Uterus (tissue), 4 donors: ENCODE data around the gene HIPK4. TPM values are rescaled to one million over a fixed set of nuclear protein-coding genes. Genes with fewer than 3 reads are reported as not detected.

Experiments
- DNase-seq, 2 donors: peaks; one replicate each; pipeline ENCODE4 v3.0.0-alpha.2; 2019 to 2020
- H3K27ac ChIP-seq, 2 donors: fragments of 200-600 bp; sonication (generic); 1 replicate in 1 of 2; 2 replicates in 1 of 2; pipeline ENCODE4 v1.5.1; 2016 to 2018
- H3K27me3 ChIP-seq, 2 donors: fragments of 200-600 bp; sonication (generic); one replicate each; pipeline ENCODE4 v1.5.1; 2018 to 2019; ENCODE audit warnings: control low read depth in 1 of 2
- H3K36me3 ChIP-seq, 2 donors: fragments of 200-600 bp; sonication (generic); one replicate each; pipeline ENCODE4 v1.5.1; 2019; ENCODE audit warnings: control low read depth in 1 of 2
- H3K4me1 ChIP-seq, 2 donors: fragments of 200-600 bp; sonication (generic); one replicate each; pipeline ENCODE4 v1.5.1; 2018 to 2019; ENCODE audit warnings: control low read depth in 1 of 2
- H3K4me3 ChIP-seq, 2 donors: fragments of 200-600 bp; sonication (generic); 1 replicate in 1 of 2; 2 replicates in 1 of 2; pipeline ENCODE4 v1.5.1; 2018 to 2019; ENCODE audit warnings: mild to moderate bottlenecking in 1 of 2
- H3K9me3 ChIP-seq, 2 donors: fragments of 200-600 bp; sonication (generic); one replicate each; pipeline ENCODE4 v1.5.1; 2019; ENCODE audit warnings: control low read depth in 1 of 2
- POLR2A ChIP-seq, 2 donors: fragments of 450-650 bp; IDR thresholded peaks; one replicate each; pipeline ENCODE4 v1.6.1; 2016; ENCODE audit warnings: antibody characterized with exemption in 2 of 2, mild to moderate bottlenecking in 1 of 2, moderate library complexity in 1 of 2
- intact Hi-C: fragments of 100-400 bp; cut with DNase I; formaldehyde crosslinking; loops from one replicate; pipeline ENCODE4 v1.15.1; 2023; ENCODE audit warnings: low total_unique reads
- total RNA-seq, 4 donors: library from RNA; depleted of rRNA in 3 of 4; stranded (reverse); fragments of >200 nt in 3 of 4; gene quantifications; one replicate each; pipeline versions ENCODE4 v1.1.0 to v1.2.4, GENCODE V29; 2014 to 2023
- TF ChIP-seq, protein P1 (sequence below), 4 experiments: fragments of 200-600 bp in 2 of 4; fragments of 450-650 bp in 2 of 4; sonication (generic) in 2 of 4; IDR thresholded peaks; one replicate each; pipeline ENCODE4 v1.5.1; 2016 to 2019; ENCODE audit warnings: antibody characterized with exemption in 4 of 4, mild to moderate bottlenecking in 2 of 4, moderate library complexity in 1 of 4
- donor health status: DM: yes; HTN: yes; CAD: no.

Gene HIPK4
- total RNA-seq, 4 donors from 2014 or later = 0.40 to 0.48 TPM; not detected in 2

DNA sequence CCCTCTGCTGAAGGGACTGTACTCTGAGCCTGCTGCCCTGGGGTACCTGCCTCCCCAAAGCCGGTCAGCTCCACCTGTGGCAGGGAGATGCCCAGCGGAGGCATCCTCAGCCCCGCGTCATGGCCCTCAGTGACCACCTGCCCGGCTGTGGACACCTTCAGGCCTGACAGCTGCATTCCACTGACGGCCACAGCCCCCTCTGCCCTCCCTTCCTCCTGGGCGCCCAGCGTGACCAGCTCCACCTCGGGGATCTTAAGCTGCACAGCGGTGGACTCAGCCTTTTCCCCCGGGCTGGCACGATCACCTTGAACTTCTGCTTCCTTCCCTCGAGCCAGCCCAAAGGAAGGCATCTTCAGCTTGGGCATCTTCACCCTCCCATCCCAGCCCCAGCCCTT, 4.8 kb upstream of the HIPK4 start:
- no peak for DNase-seq
- H3K27ac ChIP-seq = no peak overlapping the region
- H3K4me1 ChIP-seq = no peaks in the 10 kb centered on the region
- intact Hi-C loops = no loop called here
- H3K4me3 ChIP-seq = no peak overlapping the region
- no peaks in the 10 kb centered on the region for H3K36me3 ChIP-seq
- H3K27me3 ChIP-seq = no peaks in the 10 kb centered on the region
- TF ChIP-seq, protein P1, sequence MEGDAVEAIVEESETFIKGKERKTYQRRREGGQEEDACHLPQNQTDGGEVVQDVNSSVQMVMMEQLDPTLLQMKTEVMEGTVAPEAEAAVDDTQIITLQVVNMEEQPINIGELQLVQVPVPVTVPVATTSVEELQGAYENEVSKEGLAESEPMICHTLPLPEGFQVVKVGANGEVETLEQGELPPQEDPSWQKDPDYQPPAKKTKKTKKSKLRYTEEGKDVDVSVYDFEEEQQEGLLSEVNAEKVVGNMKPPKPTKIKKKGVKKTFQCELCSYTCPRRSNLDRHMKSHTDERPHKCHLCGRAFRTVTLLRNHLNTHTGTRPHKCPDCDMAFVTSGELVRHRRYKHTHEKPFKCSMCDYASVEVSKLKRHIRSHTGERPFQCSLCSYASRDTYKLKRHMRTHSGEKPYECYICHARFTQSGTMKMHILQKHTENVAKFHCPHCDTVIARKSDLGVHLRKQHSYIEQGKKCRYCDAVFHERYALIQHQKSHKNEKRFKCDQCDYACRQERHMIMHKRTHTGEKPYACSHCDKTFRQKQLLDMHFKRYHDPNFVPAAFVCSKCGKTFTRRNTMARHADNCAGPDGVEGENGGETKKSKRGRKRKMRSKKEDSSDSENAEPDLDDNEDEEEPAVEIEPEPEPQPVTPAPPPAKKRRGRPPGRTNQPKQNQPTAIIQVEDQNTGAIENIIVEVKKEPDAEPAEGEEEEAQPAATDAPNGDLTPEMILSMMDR (IDR thresholded peaks at IDR 0.05) = no peak
- TF ChIP-seq POLR2A (IDR thresholded peaks at IDR 0.05) = no peak
- H3K9me3 ChIP-seq = no peaks in the 10 kb centered on the region

DNA sequence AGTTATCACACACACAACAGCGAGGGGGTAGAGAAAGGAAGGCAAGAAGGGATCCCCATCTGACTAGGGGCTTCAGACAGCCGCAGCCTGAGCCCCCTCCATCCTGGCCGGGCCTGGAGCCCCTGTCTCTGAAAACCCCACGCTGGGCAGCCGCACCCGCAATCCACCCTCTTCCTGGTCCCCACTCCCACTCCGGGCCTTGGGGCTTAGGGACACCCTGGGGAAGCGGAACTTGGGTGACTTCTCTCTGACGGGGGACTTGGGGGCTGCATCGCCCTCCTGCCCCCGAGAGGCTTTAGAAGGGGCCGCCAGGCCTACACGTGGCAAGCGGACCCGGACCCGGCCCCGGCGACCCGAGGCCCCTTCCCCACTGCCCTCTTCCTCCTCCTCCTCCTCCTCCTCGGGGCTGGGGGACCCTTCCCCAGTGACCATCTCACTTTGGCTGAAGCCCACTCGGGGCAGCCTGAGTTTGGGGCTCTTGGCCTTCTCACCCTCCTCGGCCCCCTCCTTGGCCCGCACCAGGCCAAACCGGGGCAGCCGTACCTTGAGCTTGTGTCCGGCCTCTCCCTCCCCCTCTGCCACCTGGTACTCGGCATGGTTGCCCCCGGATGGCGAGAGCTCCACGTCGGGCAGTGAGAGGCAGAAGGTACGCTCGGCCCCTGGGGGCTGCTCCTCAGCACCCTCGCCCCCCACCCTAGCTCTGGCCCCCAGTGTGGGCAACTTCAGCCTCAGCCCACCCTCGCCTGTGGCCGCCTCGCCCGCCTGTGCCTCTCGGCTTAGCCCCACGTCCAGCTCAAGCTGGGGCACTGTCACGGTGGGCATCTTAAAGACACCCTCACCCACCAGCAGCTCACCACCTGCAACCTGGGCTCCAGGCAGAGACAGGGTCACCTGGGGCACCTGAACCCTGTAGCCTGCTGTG, 4.2 kb upstream of the HIPK4 start:
- no peak overlapping the region for H3K4me3 ChIP-seq
- intact Hi-C loops = no loop called here

DNA sequence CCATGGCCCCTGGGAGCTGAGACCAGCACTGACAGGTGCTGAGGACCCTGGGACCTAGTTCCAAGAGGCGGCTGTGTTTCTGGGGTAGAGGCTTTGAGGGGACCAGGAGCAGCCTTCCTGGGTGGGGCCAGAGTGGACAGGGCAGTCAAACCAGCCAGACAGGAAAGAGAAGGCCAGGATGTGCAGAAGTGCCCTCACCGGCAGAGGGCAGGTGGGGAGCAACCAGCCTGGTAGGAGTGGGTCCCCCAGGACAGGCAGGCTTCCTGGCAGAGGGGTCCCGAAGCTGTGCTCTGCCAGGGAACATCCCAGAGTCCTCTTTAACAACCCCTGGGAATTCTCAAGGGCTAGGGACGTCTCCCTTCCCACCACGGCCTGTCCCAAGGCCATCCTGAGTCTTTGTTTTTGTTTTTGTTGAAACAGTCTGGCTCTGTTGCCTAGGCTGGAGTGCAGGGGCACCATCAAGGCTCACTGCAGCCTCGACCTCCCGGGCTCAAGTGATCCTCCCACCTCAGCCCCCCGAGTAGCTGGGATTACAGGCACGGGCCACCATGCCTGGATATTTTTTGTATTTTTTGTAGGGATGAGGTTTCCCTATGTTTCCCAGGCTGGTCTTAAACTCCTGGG, 3.0 kb upstream of the HIPK4 start:
- intact Hi-C loops = no loop called here
- no peak overlapping the region for H3K27ac ChIP-seq
- H3K36me3 ChIP-seq = no peaks in the 10 kb centered on the region
- no peak for DNase-seq
- no peaks in the 10 kb centered on the region for H3K4me1 ChIP-seq
- TF ChIP-seq POLR2A (IDR thresholded peaks at IDR 0.05) = no peak
- TF ChIP-seq, protein P1 (IDR thresholded peaks at IDR 0.05) = no peak
- no peak overlapping the region for H3K4me3 ChIP-seq
- no peaks in the 10 kb centered on the region for H3K27me3 ChIP-seq
- H3K9me3 ChIP-seq = no peaks in the 10 kb centered on the region

More for the DNA sequence above, 4.2 kb upstream of the HIPK4 start:
- Histone ChIP-seq H3K27me3 (no peaks in the 10 kb centered on the region), H3K36me3 (no peaks in the 10 kb centered on the region), H3K9me3 (no peaks in the 10 kb centered on the region), H3K27ac (no peak overlapping the region), H3K4me1 (no peaks in the 10 kb centered on the region)
- no peak for DNase-seq
- TF ChIP-seq POLR2A (IDR thresholded peaks at IDR 0.05) = no peak
- TF ChIP-seq, protein P1 (IDR thresholded peaks at IDR 0.05) = no peak

DNA sequence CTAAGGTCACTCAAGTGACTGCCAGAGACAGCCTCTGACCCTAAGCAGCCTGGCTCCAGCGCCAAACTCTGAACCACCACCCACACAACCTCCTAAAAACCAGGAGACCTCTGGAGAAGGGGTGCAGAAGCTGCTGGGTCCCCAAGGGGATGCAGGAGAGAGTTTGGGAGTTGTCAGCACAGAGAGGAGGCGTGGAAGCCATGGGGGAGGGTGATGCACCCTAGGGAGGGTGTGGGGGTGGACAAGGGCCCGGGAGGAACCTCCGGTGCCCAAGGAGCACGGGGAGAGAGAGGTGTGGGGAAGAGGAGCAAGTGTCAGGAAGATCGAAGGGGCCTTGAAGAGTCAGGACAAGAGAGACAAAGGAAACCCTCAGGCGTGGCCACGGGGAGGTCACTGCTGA, 2.1 kb upstream of the HIPK4 start:
- Histone ChIP-seq H3K36me3 (no peaks in the 10 kb centered on the region), H3K4me3 (no peak overlapping the region), H3K27me3 (no peaks in the 10 kb centered on the region), H3K4me1 (no peaks in the 10 kb centered on the region), H3K27ac (no peak overlapping the region), H3K9me3 (no peaks in the 10 kb centered on the region)
- DNase-seq = no peak
- intact Hi-C loops = no loop called here
- TF ChIP-seq POLR2A (IDR thresholded peaks at IDR 0.05) = no peak
- TF ChIP-seq, protein P1 (IDR thresholded peaks at IDR 0.05) = no peak
